Progenitor cell of endocrine pancreas (in vitro differentiated cells): ENCODE measurements around the gene GPX7. TPM values are rescaled to one million over a fixed set of nuclear protein-coding genes. Genes with fewer than 3 reads are reported as not detected.

ENCODE experiments used
- DNase-seq: peaks from one replicate; pipeline ENCODE4 v3.0.0; 2021; ENCODE audit warnings: low spot score; ENCODE audit not compliant: unreplicated experiment
- H3K27ac Mint-ChIP-seq: 2 replicates; pipeline ENCODE4 v1.8.0; 2021; ENCODE audit warnings: mild to moderate bottlenecking, moderate library complexity, mixed read lengths
- H3K27me3 Mint-ChIP-seq: 2 replicates; pipeline ENCODE4 v1.8.0; 2021; ENCODE audit warnings: mixed read lengths
- H3K36me3 Mint-ChIP-seq: 2 replicates; pipeline ENCODE4 v1.8.0; 2022; ENCODE audit warnings: mixed read lengths; ENCODE audit not compliant: insufficient read depth
- H3K4me1 Mint-ChIP-seq: 2 replicates; pipeline ENCODE4 v1.8.0; 2021; ENCODE audit warnings: low read depth, mixed read lengths
- H3K4me3 Mint-ChIP-seq: 2 replicates; pipeline ENCODE4 v1.8.0; 2021; ENCODE audit warnings: low read depth, mild to moderate bottlenecking, moderate library complexity, mixed read lengths
- H3K9me3 Mint-ChIP-seq: 2 replicates; pipeline ENCODE4 v1.8.0; 2021; ENCODE audit warnings: low read depth, mixed read lengths
- CTCF ChIP-seq: fragments of 200-600 bp; sonication (generic); IDR thresholded peaks from one replicate; pipeline ENCODE4 v1.5.0; 2021; ENCODE audit warnings: antibody characterized with exemption, mild to moderate bottlenecking; ENCODE audit not compliant: unreplicated experiment
- total RNA-seq: library from RNA; stranded (reverse); gene quantifications from 2 replicates; pipeline ENCODE4 v1.2.1, GENCODE V29; 2021

The GPX7 gene
- total RNA-seq, 1 donor from 2014 or later: 26.7 TPM

DNA sequence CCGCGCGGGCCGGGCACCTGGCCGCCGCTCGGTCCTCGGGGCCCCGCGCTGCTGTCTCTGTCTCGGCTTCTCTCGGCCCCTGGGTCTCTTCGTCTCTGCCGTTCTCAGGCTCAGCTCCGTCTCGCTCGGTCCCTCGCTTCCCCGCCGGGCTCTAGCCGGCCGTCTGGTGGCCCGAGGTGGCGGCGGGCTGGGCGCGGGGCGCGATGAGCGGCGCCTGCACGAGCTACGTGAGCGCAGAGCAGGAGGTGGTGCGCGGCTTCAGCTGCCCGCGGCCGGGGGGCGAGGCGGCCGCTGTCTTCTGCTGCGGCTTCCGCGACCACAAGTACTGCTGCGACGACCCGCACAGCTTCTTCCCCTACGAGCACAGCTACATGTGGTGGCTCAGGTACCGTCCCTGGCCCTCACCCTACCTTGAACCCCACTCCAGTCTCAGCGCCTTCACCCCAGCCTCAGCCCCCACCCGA lies 31.2 kb downstream of the GPX7 start:
- Mint-ChIP-seq H3K27me3 (peaks cover 33% of the 10 kb centered on the region), H3K9me3 (no peaks in the 10 kb centered on the region), H3K36me3 (peaks cover 1% of the 10 kb centered on the region), H3K4me1 (peaks cover 9% of the 10 kb centered on the region), H3K4me3 (peak overlapping the region; percentile 67), H3K27ac (no peak overlapping the region)
- no peak for TF ChIP-seq CTCF
- peak; percentile 14 for DNase-seq

GRCh38 chr1:52634111-52634510 lies 31.9 kb downstream of the GPX7 start:
- peaks cover 33% of the 10 kb centered on the region for H3K27me3 Mint-ChIP-seq
- H3K4me1 Mint-ChIP-seq: peaks cover 14% of the 10 kb centered on the region
- H3K4me3 Mint-ChIP-seq: peak overlapping the region; percentile 48
- no peaks in the 10 kb centered on the region for H3K9me3 Mint-ChIP-seq
- peaks cover 1% of the 10 kb centered on the region for H3K36me3 Mint-ChIP-seq
- H3K27ac Mint-ChIP-seq: no peak overlapping the region
- TF ChIP-seq CTCF: no peak
- DNase-seq: no peak

DNA sequence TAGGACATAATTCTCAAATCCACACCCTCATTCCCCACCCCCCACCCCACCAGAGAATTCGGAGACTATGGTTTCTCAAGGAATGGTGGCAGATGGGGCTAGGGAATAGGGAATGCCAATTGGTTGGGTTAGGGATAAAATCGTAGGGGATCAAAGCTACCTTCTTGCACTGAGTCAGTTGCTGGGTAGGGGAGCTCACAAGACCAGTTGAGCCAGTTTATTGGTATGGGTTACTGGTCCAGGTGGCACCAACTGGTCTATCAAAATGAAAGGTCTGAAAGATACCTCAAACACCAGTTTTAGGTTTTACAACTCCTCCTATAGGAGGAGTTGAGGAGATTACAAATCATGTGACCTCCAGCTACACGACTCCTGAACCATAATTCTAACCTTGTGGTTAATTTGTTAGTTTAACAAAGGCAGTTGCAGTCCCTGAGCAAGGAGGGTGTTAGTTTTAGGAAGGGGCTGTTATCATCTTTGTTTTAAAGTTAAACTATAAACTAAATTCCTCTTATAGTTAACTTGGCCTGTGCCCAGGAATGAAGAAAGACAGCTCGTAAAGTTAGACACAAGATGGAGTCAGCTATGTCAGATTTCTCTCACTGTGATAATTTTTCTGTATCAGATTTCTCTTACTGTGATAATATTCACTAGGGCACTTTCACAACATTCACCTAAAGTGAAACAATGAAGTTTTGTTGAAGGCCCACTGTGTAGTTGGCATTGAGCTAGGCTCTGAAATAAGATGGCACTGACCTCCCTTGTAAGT lies 33.3 kb downstream of the GPX7 start:
- DNase-seq: no peak
- H3K9me3 Mint-ChIP-seq: no peaks in the 10 kb centered on the region
- H3K4me1 Mint-ChIP-seq: peaks cover 11% of the 10 kb centered on the region
- H3K27ac Mint-ChIP-seq: no peak overlapping the region
- no peak overlapping the region for H3K4me3 Mint-ChIP-seq
- H3K36me3 Mint-ChIP-seq: peaks cover 1% of the 10 kb centered on the region
- peaks cover 31% of the 10 kb centered on the region for H3K27me3 Mint-ChIP-seq
- TF ChIP-seq CTCF: no peak

DNA sequence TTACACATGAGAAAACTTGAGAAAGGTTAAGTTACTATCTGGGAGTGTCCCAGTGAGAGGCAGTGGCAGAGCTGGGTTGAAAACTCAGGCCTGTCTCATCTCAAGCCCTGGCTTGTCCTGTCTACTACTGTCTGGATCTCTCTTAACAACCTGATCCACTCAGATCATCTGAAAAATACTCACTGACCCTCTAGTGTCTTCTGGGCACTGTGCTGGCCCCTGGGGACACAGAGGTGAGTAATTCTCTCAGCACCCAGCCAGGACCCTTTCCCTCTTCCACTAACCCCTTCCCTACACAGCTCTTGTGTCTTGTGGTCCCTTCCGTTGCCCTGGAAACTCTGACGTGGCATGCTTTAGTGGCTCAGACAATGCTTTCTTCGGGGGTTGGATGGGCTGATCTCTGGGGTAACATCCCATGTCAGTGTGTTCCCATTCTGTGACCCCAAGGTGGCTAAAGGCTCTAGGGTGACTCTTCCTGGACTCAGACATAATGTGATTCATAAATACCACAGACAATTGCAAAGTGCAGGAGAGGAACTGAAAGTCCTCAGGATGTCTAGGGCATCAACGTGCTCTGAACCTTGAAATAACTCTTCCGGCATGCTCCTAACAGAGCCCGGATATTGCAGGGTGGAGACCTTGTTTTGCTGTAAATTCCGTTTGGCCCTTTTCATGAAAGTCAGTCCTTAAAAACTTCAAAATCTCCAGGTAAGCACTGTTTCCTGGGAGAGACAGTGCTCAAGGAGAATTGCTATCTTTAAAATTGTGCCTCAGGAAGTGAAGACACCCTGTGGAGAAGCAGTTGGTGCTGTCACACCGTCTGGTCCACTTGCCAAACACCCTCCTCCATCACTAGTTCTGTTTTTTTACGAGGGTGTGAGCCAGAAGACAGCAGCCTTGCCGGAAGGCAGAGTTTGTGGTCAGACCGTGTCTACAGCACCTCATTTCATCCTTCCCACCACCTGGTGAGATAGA lies 34.8 kb downstream of the GPX7 start:
- no peak overlapping the region for H3K27ac Mint-ChIP-seq
- no peak for DNase-seq
- no peak for TF ChIP-seq CTCF
- peaks cover 11% of the 10 kb centered on the region for H3K4me1 Mint-ChIP-seq
- no peaks in the 10 kb centered on the region for H3K9me3 Mint-ChIP-seq
- H3K4me3 Mint-ChIP-seq: no peak overlapping the region
- peaks cover 1% of the 10 kb centered on the region for H3K36me3 Mint-ChIP-seq
- peaks cover 23% of the 10 kb centered on the region for H3K27me3 Mint-ChIP-seq

- no peak overlapping the region for H3K27ac Mint-ChIP-seq
- H3K9me3 Mint-ChIP-seq: no peaks in the 10 kb centered on the region
- DNase-seq: no peak
- H3K4me1 Mint-ChIP-seq: peaks cover 11% of the 10 kb centered on the region
- no peak overlapping the region for H3K4me3 Mint-ChIP-seq
- TF ChIP-seq CTCF: no peak
- peaks cover 17% of the 10 kb centered on the region for H3K27me3 Mint-ChIP-seq
- peaks cover 1% of the 10 kb centered on the region for H3K36me3 Mint-ChIP-seq
Measured at GRCh38 chr1:52637946-52638345, 35.8 kb downstream of the GPX7 start.
